H1 (cell line): ENCODE data around the gene CEP170.
"Not testable (repeated sequence)": the region's sequence is repeated elsewhere in the genome, so short reads cannot be mapped to it uniquely, and the experiment has no call there.

ENCODE experiments used
- CTCF ChIP-seq, 3 experiments: IDR thresholded peaks; 1 replicate in 2 of 3; 2 replicates in 1 of 3; pipeline versions ENCODE4 v1.5.1 to v1.6.1; 2011; ENCODE audit warnings: low read length in 3 of 3, mild to moderate bottlenecking in 3 of 3, inconsistent platforms in 2 of 3, low read depth in 1 of 3, moderate library complexity in 1 of 3; ENCODE audit not compliant: insufficient read depth in 1 of 3; ENCODE audit errors: control extremely low read depth in 1 of 3
- EZH2 ChIP-seq: fragments of 200-600 bp; sonication (generic); IDR thresholded peaks from 2 replicates; pipeline ENCODE4 v1.7.1; 2012; ENCODE audit warnings: low read depth, mild to moderate bottlenecking, moderate library complexity, low read length, inconsistent platforms; ENCODE audit not compliant: severe bottlenecking
- JUN ChIP-seq: IDR thresholded peaks from 2 replicates; pipeline ENCODE4 v1.6.1; 2011; ENCODE audit warnings: low read depth, mild to moderate bottlenecking, improper control_type of control experiment, low read length
- TAF1 ChIP-seq: IDR thresholded peaks from 2 replicates; pipeline ENCODE4 v1.6.1; 2011; ENCODE audit warnings: mild to moderate bottlenecking, low read depth, low read length

GRCh38 chr1:243203196-243203595 lies 51.9 kb downstream of the CEP170 start:
- TF ChIP-seq JUN; CTCF (IDR thresholded peaks at IDR 0.05; ENCODE audit: control extremely low read depth in 1 of 3, insufficient read depth in 1 of 3, low read depth in 1 of 3, low read length in 3 of 3); EZH2; TAF1: not testable (repeated sequence)
